Effector memory CD4-positive, alpha-beta T cell (primary cell): ENCODE results near the gene LTBP1.

Experiments used
- DNase-seq, 3 donors: peaks; one replicate each; pipeline ENCODE4 v3.0.0-alpha.2; 2020
- H3K27ac ChIP-seq: 2 replicates; pipeline ENCODE4 v1.7.0; 2013; ENCODE audit warnings: mild to moderate bottlenecking, low read length, moderate library complexity; ENCODE audit not compliant: insufficient read depth, poor library complexity, severe bottlenecking
- H3K27me3 ChIP-seq: replicated peaks from 2 replicates; pipeline ENCODE4 v1.7.0; 2013; ENCODE audit warnings: mild to moderate bottlenecking, low read length; ENCODE audit not compliant: insufficient read depth, control insufficient read depth, poor library complexity, severe bottlenecking
- H3K36me3 ChIP-seq: 2 replicates; pipeline ENCODE4 v1.7.0; 2013; ENCODE audit warnings: mild to moderate bottlenecking, low read length, moderate library complexity; ENCODE audit not compliant: control insufficient read depth, insufficient read depth
- H3K4me1 ChIP-seq: 2 replicates; pipeline ENCODE4 v1.7.0; 2013; ENCODE audit warnings: low read length, mild to moderate bottlenecking; ENCODE audit not compliant: control insufficient read depth, insufficient read depth, poor library complexity, severe bottlenecking
- H3K4me3 ChIP-seq: 2 replicates; pipeline ENCODE4 v1.7.0; 2013; ENCODE audit warnings: low read length, low read depth, mild to moderate bottlenecking; ENCODE audit not compliant: insufficient read depth, poor library complexity, severe bottlenecking
- H3K9me3 ChIP-seq: 2 replicates; pipeline ENCODE4 v1.7.0; 2013; ENCODE audit warnings: mild to moderate bottlenecking, low read length, moderate library complexity; ENCODE audit not compliant: control insufficient read depth

LTBP1 gene

DNA sequence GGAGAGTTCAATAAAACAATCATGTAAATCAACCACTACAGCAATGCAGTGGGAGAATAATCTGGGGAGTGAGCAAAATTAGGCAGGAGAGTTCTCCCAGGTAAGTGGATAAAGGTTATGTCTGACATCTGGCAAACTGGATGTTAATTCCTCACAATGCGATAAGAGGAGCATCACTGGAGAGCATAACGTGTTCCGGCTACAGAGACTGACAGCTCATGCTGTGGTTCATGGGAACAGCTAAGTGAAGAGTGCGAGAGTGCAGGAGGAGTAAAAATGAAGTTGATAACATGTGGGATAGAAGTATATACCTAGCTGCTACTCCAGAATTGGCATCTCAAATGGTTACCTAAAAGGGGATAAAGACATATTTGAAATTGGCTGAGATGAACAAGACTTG lies 153.2 kb downstream of the LTBP1 start:
- H3K27me3 ChIP-seq: no peaks in the 10 kb centered on the region
- no peak overlapping the region for H3K27ac ChIP-seq
- no peaks in the 10 kb centered on the region for H3K4me1 ChIP-seq
- no peaks in the 10 kb centered on the region for H3K9me3 ChIP-seq
- H3K4me3 ChIP-seq: no peak overlapping the region
- no peaks in the 10 kb centered on the region for H3K36me3 ChIP-seq
- DNase-seq: no peak

DNA sequence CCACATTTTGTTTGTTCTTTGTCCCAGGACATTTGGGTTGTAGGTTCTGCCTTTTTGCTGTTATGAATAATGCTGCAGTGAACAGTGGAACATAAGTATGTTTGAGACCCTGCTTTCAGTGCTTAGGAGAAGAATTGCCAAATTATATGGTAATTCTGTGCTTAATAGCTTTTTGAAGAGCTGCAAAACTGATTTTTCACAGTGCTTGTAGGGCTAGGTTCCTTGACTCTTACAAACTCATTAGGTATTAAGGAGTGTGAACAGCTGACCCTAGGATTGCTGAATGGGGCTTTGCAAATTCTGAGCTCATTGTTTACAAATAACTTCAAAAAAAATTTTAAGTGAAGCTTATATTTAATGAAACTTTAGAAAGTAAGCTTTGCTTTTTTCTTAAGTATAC lies 154.2 kb downstream of the LTBP1 start:
- Histone ChIP-seq H3K4me1 (no peaks in the 10 kb centered on the region), H3K9me3 (no peaks in the 10 kb centered on the region), H3K27me3 (no peaks in the 10 kb centered on the region), H3K36me3 (no peaks in the 10 kb centered on the region), H3K4me3 (no peak overlapping the region), H3K27ac (no peak overlapping the region)
- no peak for DNase-seq

DNA sequence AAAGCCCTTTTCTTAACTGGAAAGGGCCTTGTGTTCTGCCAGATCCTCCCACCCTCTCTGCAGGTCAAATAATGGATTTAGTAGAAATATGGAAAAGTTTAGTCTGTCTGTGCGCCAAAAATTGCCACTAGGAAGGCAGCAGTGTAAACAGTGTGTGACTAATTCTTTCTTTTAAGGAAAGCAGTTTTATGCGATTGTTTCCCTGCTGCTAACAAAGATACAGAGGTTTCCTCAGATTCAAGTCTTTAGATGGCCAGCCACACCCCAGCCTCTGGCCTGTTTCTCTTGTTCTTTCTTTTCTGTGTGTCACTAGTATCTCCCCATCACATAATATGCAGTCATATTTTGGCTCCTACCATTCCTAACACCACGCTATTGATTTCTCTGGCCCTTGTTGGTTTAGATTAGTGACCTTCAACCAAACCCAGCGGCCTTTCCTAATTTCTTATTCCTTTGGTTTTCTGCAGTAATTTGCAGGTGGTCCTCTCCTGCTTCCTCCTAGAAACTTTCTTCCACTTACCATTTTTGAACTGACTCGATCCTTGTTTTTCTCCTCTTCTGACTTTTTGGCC lies 157.4 kb downstream of the LTBP1 start:
- Histone ChIP-seq H3K27me3 (no peaks in the 10 kb centered on the region), H3K4me1 (no peaks in the 10 kb centered on the region), H3K4me3 (no peak overlapping the region), H3K9me3 (no peaks in the 10 kb centered on the region), H3K36me3 (no peaks in the 10 kb centered on the region), H3K27ac (no peak overlapping the region)
- no peak for DNase-seq

DNA sequence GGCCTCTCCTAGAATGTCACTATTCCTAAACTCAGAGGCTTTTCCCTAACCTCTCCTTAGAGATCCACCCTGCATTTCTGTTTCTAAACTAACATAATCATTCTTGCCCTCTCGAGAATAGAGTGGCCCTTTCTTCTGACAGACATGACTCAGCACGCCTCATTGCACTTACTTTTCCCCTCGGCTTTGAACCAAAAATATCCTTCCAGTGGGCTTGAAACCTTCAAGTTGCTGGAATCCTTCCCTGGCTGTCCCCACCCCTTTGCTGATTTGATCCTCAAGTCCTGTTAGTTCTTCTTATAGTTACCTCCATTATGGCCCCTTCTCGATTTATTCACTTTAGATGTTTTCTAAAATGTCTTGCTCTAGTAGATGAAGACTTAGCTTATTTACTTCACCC lies 158.0 kb downstream of the LTBP1 start:
- H3K27me3 ChIP-seq: no peaks in the 10 kb centered on the region
- DNase-seq: no peak
- no peaks in the 10 kb centered on the region for H3K9me3 ChIP-seq
- H3K36me3 ChIP-seq: no peaks in the 10 kb centered on the region
- H3K4me3 ChIP-seq: no peak overlapping the region
- no peaks in the 10 kb centered on the region for H3K4me1 ChIP-seq
- no peak overlapping the region for H3K27ac ChIP-seq

DNA sequence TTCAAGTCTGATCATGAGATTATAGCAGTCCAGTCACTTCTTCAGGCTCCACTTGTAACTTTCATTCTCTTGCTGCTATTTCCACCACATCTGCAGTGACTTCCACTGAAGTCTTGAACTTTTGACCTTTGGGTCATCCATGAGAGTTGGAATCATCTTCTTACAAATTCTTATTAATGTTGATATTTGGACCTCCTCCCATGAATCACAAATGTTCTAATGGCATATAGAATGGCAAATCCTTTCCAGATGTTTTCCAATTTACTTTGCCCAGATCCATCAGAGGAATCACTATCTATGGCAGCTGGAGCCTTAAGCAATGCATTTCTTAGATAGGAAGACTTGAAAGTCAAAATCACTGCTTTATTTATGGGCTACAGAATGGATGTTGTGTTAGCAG lies 159.4 kb downstream of the LTBP1 start:
- H3K27me3 ChIP-seq: no peaks in the 10 kb centered on the region
- H3K9me3 ChIP-seq: no peaks in the 10 kb centered on the region
- H3K4me3 ChIP-seq: no peak overlapping the region
- no peaks in the 10 kb centered on the region for H3K36me3 ChIP-seq
- H3K27ac ChIP-seq: no peak overlapping the region
- no peak for DNase-seq
- no peaks in the 10 kb centered on the region for H3K4me1 ChIP-seq

DNA sequence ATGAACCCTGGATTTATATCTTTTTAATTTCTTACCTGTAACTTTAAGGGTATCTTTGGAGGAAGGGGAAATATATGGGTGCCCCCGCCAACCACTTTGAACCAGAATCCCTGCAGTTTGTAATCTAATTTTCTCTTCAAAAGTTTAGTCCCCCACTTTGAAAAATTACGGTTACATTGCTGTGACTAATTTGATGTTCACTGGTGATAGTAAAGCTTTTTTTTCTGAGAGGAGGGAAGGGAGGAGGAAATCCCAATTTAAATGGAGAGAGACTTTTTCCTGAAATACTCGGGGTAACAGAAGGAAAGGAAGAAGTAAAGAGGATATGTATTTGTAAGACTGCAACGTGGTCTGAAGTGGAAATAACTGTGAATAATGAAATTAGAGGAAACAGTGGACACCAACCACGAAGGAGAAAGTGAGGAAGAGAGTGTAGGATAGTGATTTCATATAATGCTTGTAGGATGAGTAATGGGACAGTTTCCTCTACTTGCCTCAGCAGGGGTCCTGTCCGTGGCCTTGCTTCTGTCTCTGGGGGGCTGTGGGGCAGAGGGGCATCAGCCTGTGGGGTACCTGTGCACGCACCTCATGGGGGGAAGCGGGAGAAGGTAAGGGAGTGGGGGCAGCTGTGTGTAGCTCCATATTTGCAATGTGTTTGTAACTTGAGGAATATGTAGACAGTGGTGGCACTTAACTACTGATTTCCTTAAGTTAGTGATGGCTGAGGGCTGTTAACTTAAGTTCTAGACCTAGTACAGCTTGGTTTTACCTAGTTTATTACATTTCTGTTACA lies 161.1 kb downstream of the LTBP1 start:
- no peak for DNase-seq
- no peaks in the 10 kb centered on the region for H3K9me3 ChIP-seq
- no peaks in the 10 kb centered on the region for H3K27me3 ChIP-seq
- no peaks in the 10 kb centered on the region for H3K4me1 ChIP-seq
- no peaks in the 10 kb centered on the region for H3K36me3 ChIP-seq
- no peak overlapping the region for H3K4me3 ChIP-seq
- H3K27ac ChIP-seq: no peak overlapping the region

DNA sequence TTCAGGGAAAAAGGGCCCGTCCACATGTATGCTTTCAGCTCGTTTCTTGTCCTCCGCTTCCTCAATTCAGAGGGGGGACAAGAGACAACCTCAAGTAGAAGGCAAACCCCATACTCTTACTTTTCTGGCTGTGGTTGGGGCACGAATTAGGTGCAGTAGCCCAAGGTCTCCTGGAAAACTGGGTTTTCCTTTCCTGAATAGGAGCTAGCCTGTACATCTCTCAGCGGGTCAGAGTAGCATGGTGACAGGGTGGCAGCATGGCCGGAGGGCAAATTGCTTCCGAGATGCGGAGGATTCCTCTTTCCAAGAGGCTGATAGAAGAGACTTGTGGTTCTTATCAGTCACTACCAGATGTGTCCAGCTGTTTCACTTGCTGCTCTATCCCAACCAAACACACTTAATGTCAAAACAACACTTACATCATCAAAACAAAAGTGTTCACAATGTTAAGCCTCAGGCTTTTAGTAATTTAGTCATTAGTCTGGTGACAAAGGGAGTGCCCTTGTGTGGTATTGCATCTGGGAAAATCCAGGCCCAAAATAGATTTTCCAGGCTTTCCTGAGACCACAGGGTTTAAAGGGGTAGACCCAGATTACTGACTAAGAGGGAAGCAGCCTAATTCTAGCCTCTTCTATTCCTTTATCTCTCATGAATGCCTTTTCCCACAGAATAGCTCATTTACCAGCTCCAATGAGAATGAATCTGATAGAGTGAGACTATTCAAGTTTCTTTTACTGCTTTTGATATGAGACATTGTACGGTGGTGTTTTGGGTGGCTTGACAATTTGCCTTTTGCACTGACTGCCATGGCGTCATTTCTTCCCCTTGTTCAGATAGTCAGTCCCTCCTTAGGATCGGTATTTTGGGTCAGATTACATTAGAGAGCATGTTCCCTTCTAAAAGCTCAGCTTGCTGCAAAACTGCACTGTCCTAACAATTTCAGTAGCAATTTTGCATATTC lies 162.0 kb downstream of the LTBP1 start:
- no peak overlapping the region for H3K4me3 ChIP-seq
- H3K36me3 ChIP-seq: no peaks in the 10 kb centered on the region
- no peak overlapping the region for H3K27ac ChIP-seq
- H3K4me1 ChIP-seq: no peaks in the 10 kb centered on the region
- DNase-seq: no peak
- H3K9me3 ChIP-seq: no peaks in the 10 kb centered on the region
- H3K27me3 ChIP-seq: no peaks in the 10 kb centered on the region

DNA sequence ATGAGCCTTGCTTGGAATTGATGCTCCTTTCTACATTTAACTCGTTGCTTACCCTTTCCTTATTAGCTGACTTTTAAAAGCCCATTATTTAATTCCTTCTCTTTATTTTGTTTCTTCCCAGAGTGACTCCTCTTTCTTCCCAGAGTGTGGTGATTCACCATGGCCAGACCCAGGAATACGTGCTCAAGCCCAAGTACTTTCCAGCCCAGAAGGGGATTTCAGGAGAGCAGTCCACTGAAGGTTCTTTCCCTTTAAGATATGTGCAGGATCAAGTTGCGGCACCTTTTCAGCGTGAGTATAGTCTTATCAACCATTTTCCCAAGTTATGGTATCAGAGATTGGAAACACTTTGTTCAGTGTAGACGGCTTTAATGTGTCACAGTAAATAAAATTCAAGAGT lies 163.7 kb downstream of the LTBP1 start:
- Histone ChIP-seq H3K27me3 (no peaks in the 10 kb centered on the region), H3K9me3 (no peaks in the 10 kb centered on the region), H3K27ac (no peak overlapping the region), H3K36me3 (no peaks in the 10 kb centered on the region), H3K4me1 (no peaks in the 10 kb centered on the region), H3K4me3 (no peak overlapping the region)
- DNase-seq: no peak

DNA sequence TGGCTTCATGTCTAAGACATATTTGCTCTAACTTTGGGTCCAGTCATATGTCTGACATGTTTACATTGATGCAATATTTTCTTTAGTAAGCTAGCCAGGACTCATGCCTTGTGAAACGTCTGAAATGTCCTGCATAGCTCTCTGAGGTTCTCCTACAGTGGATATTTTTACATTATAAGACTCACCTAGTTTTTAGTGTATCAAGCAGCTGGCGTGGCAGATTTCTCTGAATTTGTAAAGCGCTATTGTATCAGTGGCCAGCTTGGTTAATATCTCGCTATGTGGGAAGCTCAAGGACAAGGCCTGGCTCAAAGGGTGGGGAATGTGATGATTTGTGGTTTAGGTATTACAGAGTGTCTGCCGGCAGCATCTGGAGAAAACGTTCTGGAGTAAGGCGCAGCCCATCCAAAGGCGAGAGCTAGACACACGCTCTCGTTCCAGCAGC lies 164.3 kb downstream of the LTBP1 start:
- Histone ChIP-seq H3K4me1 (no peaks in the 10 kb centered on the region), H3K36me3 (no peaks in the 10 kb centered on the region), H3K4me3 (no peak overlapping the region), H3K27ac (no peak overlapping the region), H3K9me3 (no peaks in the 10 kb centered on the region), H3K27me3 (no peaks in the 10 kb centered on the region)
- DNase-seq: no peak

DNA sequence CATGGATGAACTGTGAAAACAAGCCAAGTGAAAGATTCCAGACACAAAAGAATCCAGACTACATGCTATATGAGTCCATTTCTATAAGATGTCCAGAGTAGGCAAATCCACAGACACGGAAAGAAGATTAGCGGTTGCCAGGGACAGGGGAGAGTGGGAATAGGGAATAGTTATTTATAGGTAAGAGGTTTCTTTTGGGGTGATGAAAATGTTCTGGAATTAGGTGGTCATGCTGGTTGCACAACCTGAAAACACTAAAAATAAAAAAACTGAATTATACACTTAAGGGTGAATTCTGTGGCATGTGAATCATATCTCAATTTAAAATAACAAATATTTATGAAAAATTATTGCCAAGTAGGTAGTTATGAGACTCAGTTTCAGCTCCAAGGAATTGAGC lies 168.4 kb downstream of the LTBP1 start:
- Histone ChIP-seq H3K4me3 (no peak overlapping the region), H3K27me3 (no peaks in the 10 kb centered on the region), H3K27ac (no peak overlapping the region), H3K36me3 (no peaks in the 10 kb centered on the region), H3K4me1 (no peaks in the 10 kb centered on the region), H3K9me3 (no peaks in the 10 kb centered on the region)
- no peak for DNase-seq
